Hepatic stellate cell (primary cell): ENCODE data around the gene HSD11B2.
"Not testable (repeated sequence)": the region's sequence is repeated elsewhere in the genome, so short reads cannot be mapped to it uniquely, and the experiment has no call there.

Experiments used
- DNase-seq: peaks from one replicate; pipeline ENCODE4 v3.0.0; 2011; ENCODE audit warnings: low spot score

The HSD11B2 gene

GRCh38 chr16:67415421-67415820, 15.5 kb upstream of the HSD11B2 start:
- DNase-seq = not testable (repeated sequence)

- peak; percentile 86 for DNase-seq
These were observed 14.8 kb upstream of the HSD11B2 start, which contains the start of gene ZDHHC1 for GRCh38 chr16:67415872-67416793. Gene ZDHHC1, minus strand, starts transcription at chr16:67416477. Its CDS starts 8,702 bp downstream, at chr16:67407775.

GRCh38 chr16:67417333-67418061, 13.4 kb upstream of the HSD11B2 start:
- no peak for DNase-seq

GRCh38 chr16:67419502-67419901, 11.4 kb upstream of the HSD11B2 start:
- no peak for DNase-seq

- DNase-seq = no peak
These were observed 11.0 kb upstream of the HSD11B2 start for GRCh38 chr16:67419931-67420330.

- no peak for DNase-seq
These were observed 9.9 kb upstream of the HSD11B2 start for GRCh38 chr16:67421030-67421429.

GRCh38 chr16:67423015-67423414, 7.9 kb upstream of the HSD11B2 start:
- no peak for DNase-seq

GRCh38 chr16:67423611-67424260, 7.2 kb upstream of the HSD11B2 start:
- no peak for DNase-seq

GRCh38 chr16:67424261-67424615, 6.7 kb upstream of the HSD11B2 start:
- no peak for DNase-seq

GRCh38 chr16:67425061-67425460, 5.9 kb upstream of the HSD11B2 start:
- DNase-seq = no peak

GRCh38 chr16:67425580-67425979, 5.3 kb upstream of the HSD11B2 start:
- no peak for DNase-seq

- DNase-seq = no peak
These were observed 4.9 kb upstream of the HSD11B2 start for GRCh38 chr16:67426022-67426421.

- DNase-seq = no peak
These were observed 4.0 kb upstream of the HSD11B2 start for GRCh38 chr16:67426950-67427349.

- DNase-seq = peak; percentile 81
These were observed 2.7 kb upstream of the HSD11B2 start for GRCh38 chr16:67428146-67428731.

- no peak for DNase-seq
These were observed 1.7 kb upstream of the HSD11B2 start for GRCh38 chr16:67429053-67429798.

GRCh38 chr16:67429799-67430503, 970 bp upstream of the HSD11B2 start:
- DNase-seq = no peak

GRCh38 chr16:67430504-67430976, 381 bp upstream of the HSD11B2 start:
- peak; percentile 39 for DNase-seq

GRCh38 chr16:67431775-67432505, 1.0 kb downstream of the HSD11B2 start:
- no peak for DNase-seq

GRCh38 chr16:67432506-67432890, 1.6 kb downstream of the HSD11B2 start:
- no peak for DNase-seq

GRCh38 chr16:67433131-67433719, 2.3 kb downstream of the HSD11B2 start:
- no peak for DNase-seq
